Activated CD4-positive, alpha-beta T cell treated with anti-CD3 and anti-CD28 coated beads, Interleukin-2, amount 50 U/mL, for 48 hours (primary cell): ENCODE data around the gene NECTIN1.

Experiments
- DNase-seq, 2 experiments: peaks; one replicate each; pipeline ENCODE4 v3.0.0-alpha.2; 2020

The NECTIN1 gene

GRCh38 chr11:119712459-119713358, 16.3 kb downstream of the NECTIN1 start:
- no peak for DNase-seq

- DNase-seq = no peak
These were observed 17.0 kb downstream of the NECTIN1 start for GRCh38 chr11:119712006-119712405.

- no peak for DNase-seq
These were observed 17.5 kb downstream of the NECTIN1 start for GRCh38 chr11:119711476-119711875.

GRCh38 chr11:119710417-119710816, 18.6 kb downstream of the NECTIN1 start:
- no peak for DNase-seq

GRCh38 chr11:119709638-119710346, 19.2 kb downstream of the NECTIN1 start:
- no peak for DNase-seq

GRCh38 chr11:119709171-119709570, 19.8 kb downstream of the NECTIN1 start:
- DNase-seq = no peak

GRCh38 chr11:119708384-119708783, 20.6 kb downstream of the NECTIN1 start:
- DNase-seq = no peak

- DNase-seq = no peak
These were observed 22.1 kb downstream of the NECTIN1 start for GRCh38 chr11:119706887-119707286.

- DNase-seq = no peak
These were observed 23.0 kb downstream of the NECTIN1 start for GRCh38 chr11:119706029-119706428.

- no peak for DNase-seq
These were observed 23.6 kb downstream of the NECTIN1 start for GRCh38 chr11:119705362-119705761.

- DNase-seq = no peak
These were observed 24.2 kb downstream of the NECTIN1 start for GRCh38 chr11:119704849-119705248.

GRCh38 chr11:119701591-119702549, 27.1 kb downstream of the NECTIN1 start:
- DNase-seq = no peak

- DNase-seq = no peak
These were observed 28.3 kb downstream of the NECTIN1 start for GRCh38 chr11:119700536-119701346.

- DNase-seq = no peak
These were observed 29.0 kb downstream of the NECTIN1 start for GRCh38 chr11:119700030-119700429.

GRCh38 chr11:119699227-119699626, 29.8 kb downstream of the NECTIN1 start:
- no peak for DNase-seq

GRCh38 chr11:119697882-119698281, 31.1 kb downstream of the NECTIN1 start:
- no peak for DNase-seq

GRCh38 chr11:119697445-119697844, 31.6 kb downstream of the NECTIN1 start:
- DNase-seq = no peak

GRCh38 chr11:119696378-119697222, 32.4 kb downstream of the NECTIN1 start:
- no peak for DNase-seq

GRCh38 chr11:119694334-119694733, 34.7 kb downstream of the NECTIN1 start:
- no peak for DNase-seq

- no peak for DNase-seq
These were observed 35.7 kb downstream of the NECTIN1 start for GRCh38 chr11:119693253-119693815.

- DNase-seq = no peak
These were observed 36.5 kb downstream of the NECTIN1 start for GRCh38 chr11:119692540-119692820.
